MM.1S (cell line): ENCODE results near the gene EPHB1.

Source experiments
- DNase-seq: peaks from one replicate; pipeline ENCODE4 v3.0.0-alpha.2; 2015
- H2AFZ ChIP-seq: fragments of 300-600 bp; sonication (generic); 2 replicates; pipeline ENCODE4 v1.6.0; 2016; ENCODE audit warnings: antibody characterized with exemption, low read length
- H3F3A ChIP-seq: fragments of 300-600 bp; sonication (generic); 2 replicates; pipeline ENCODE4 v1.6.1; 2016; ENCODE audit warnings: mild to moderate bottlenecking, antibody characterized with exemption, low read length, moderate library complexity, mixed read lengths; ENCODE audit not compliant: insufficient read depth
- H3K27ac ChIP-seq: fragments of 300-600 bp; sonication (generic); 2 replicates; pipeline ENCODE4 v1.5.1; 2016; ENCODE audit warnings: mild to moderate bottlenecking, low read length
- H3K27me3 ChIP-seq: fragments of 300-600 bp; sonication (generic); replicated peaks from 2 replicates; pipeline ENCODE4 v1.6.0; 2016; ENCODE audit warnings: low read length; ENCODE audit not compliant: insufficient read depth
- H3K36me3 ChIP-seq: fragments of 300-600 bp; sonication (generic); replicated peaks from 2 replicates; pipeline ENCODE4 v1.6.1; 2016; ENCODE audit warnings: mild to moderate bottlenecking, low read length, mixed read lengths; ENCODE audit not compliant: insufficient read depth
- H3K4me1 ChIP-seq: fragments of 300-600 bp; sonication (generic); 2 replicates; pipeline ENCODE4 v1.6.1; 2016; ENCODE audit warnings: low read length, mixed read lengths
- H3K4me2 ChIP-seq: fragments of 300-600 bp; sonication (generic); 2 replicates; pipeline ENCODE4 v1.6.0; 2016; ENCODE audit warnings: low read depth, low read length
- H3K4me3 ChIP-seq: fragments of 300-600 bp; sonication (generic); 2 replicates; pipeline ENCODE4 v1.5.1; 2016; ENCODE audit warnings: low read length, mixed read lengths
- H3K79me2 ChIP-seq: fragments of 300-600 bp; sonication (generic); 2 replicates; pipeline ENCODE4 v1.6.1; 2016; ENCODE audit warnings: mixed run types, low read length, mixed read lengths
- H3K9ac ChIP-seq: fragments of 300-600 bp; sonication (generic); 2 replicates; pipeline ENCODE4 v1.6.1; 2016; ENCODE audit warnings: low read length, mixed read lengths
- H3K9me2 ChIP-seq: fragments of 300-600 bp; sonication (generic); replicated peaks from 2 replicates; pipeline ENCODE4 v1.6.1; 2016; ENCODE audit warnings: mild to moderate bottlenecking, low read length, mixed read lengths; ENCODE audit not compliant: insufficient read depth
- H3K9me3 ChIP-seq: fragments of 300-600 bp; sonication (generic); replicated peaks from 2 replicates; pipeline ENCODE4 v1.6.1; 2016; ENCODE audit warnings: mild to moderate bottlenecking, low read length, mixed read lengths; ENCODE audit not compliant: insufficient read depth
- H4K20me1 ChIP-seq: fragments of 300-600 bp; sonication (generic); 2 replicates; pipeline ENCODE4 v1.6.1; 2016; ENCODE audit warnings: mild to moderate bottlenecking, low read length, moderate library complexity, mixed read lengths; ENCODE audit not compliant: insufficient read depth
- CTCF ChIP-seq: fragments of 300-600 bp; sonication (generic); IDR thresholded peaks from 2 replicates; pipeline ENCODE4 v1.5.1; 2016; ENCODE audit warnings: antibody characterized with exemption, low read length, mixed read lengths
- EZH2 ChIP-seq: fragments of 300-600 bp; sonication (generic); optimal IDR thresholded peaks from 2 replicates; pipeline ENCODE3; 2017; ENCODE audit warnings: low read depth, mild to moderate bottlenecking, antibody characterized with exemption, low read length, mixed read lengths
- EZH2phosphoT487 ChIP-seq: fragments of 300-600 bp; sonication (generic); IDR thresholded peaks from 2 replicates; pipeline ENCODE4 v1.6.1; 2018; ENCODE audit warnings: antibody characterized with exemption, low read length

Gene EPHB1

DNA sequence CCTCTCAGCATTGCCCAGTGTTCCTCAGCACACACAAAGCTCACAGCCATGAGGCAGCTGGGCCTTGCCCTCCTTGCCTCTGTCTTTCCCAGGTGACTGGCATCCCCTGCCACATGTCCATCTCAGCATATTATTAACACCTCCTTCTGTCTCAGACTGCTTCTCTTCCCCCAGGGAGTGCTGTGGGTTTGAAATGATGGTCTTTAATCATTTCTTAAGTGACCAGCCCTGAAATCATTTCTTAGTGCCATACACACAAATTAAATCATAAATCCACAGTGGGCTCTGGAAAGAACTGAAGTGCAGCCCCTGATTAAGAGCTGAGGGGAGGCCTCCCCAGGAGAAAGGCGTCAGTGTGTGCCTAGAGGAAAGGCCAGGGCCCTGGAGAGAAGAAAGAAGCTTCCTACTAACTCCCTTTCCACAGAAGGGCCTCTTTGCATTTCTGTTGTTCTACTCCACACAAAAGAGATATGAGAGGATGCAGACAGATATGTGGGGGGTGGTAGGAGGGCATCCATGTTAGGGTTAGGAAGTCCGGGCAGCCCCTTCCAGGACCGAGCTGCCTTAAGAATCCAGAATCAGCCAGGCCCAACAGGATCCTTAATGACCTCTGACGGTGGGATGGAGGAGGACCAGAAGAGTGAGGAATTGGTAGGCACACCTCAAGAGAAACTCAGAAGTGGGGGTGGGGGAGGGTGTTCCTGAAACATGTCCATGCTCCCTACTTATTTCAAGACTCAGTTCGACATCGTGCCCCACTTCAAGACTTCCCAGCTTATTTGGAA lies 290.8 kb downstream of the EPHB1 start:
- TF ChIP-seq CTCF (no peak), EZH2 (no peak), EZH2phosphoT487 (no peak)
- Histone ChIP-seq H4K20me1 (no peaks in the 10 kb centered on the region), H3K27ac (no peak overlapping the region), H3K4me1 (no peaks in the 10 kb centered on the region), H3F3A (no peaks in the 10 kb centered on the region), H3K27me3 (no peaks in the 10 kb centered on the region), H3K9me3 (no peaks in the 10 kb centered on the region), H3K9me2 (no peaks in the 10 kb centered on the region), H3K4me3 (no peak overlapping the region), H3K4me2 (no peak overlapping the region), H3K9ac (no peak overlapping the region), H3K36me3 (no peaks in the 10 kb centered on the region), H3K79me2 (no peaks in the 10 kb centered on the region), H2AFZ (no peak overlapping the region)
- DNase-seq = no peak

DNA sequence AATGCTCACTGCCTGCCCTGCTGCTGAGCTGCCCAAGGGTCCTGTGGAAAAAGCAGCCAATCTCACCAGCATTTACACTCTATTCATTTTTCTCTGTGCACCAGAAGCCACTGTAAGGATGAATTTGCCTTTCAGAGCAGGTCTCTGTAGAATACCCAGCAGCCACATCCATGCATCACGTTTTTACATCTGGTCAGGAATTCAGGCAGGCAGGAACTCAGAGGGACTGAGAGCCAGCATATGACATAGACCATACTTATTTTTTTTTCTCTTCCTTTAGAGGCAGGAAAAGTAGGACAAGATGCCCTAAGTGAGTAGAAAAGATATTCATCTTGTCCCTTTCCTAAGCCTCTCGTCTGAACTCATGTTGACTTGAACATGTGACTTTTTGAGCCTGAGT lies 292.7 kb downstream of the EPHB1 start:
- H3K79me2 ChIP-seq = no peaks in the 10 kb centered on the region
- no peaks in the 10 kb centered on the region for H3K36me3 ChIP-seq
- no peak overlapping the region for H2AFZ ChIP-seq
- H3F3A ChIP-seq = no peaks in the 10 kb centered on the region
- no peaks in the 10 kb centered on the region for H3K4me1 ChIP-seq
- no peak overlapping the region for H3K4me2 ChIP-seq
- no peaks in the 10 kb centered on the region for H4K20me1 ChIP-seq
- H3K27me3 ChIP-seq = no peaks in the 10 kb centered on the region
- no peak overlapping the region for H3K4me3 ChIP-seq
- DNase-seq = no peak
- no peaks in the 10 kb centered on the region for H3K9me2 ChIP-seq
- H3K27ac ChIP-seq = no peak overlapping the region
- no peak overlapping the region for H3K9ac ChIP-seq
- H3K9me3 ChIP-seq = no peaks in the 10 kb centered on the region
- TF ChIP-seq EZH2 (no peak), EZH2phosphoT487 (no peak), CTCF (no peak)

DNA sequence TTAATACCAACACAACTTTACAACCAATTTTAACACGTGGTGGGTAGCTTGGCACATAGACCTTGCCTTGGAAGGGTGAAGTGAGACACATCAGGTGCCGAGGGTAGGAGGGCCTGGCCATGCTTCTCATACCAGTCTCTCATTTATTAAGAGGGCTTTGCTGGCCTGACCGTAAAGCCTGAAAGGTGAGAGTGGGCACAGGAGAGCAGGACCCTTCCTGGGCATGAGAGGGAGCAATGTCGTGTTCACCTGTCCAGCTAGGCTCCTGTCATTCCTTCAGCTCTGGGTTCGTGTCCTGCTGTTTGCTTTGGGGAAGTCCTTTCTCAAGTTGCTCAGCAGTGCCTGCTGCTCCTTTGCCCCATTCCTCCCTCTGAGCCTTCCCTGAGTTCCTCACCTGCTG lies 294.4 kb downstream of the EPHB1 start:
- H4K20me1 ChIP-seq = no peaks in the 10 kb centered on the region

More for the DNA sequence above, 294.4 kb downstream of the EPHB1 start:
- no peaks in the 10 kb centered on the region for H3K9me2 ChIP-seq
- no peak for DNase-seq
- TF ChIP-seq EZH2 (no peak), CTCF (no peak), EZH2phosphoT487 (no peak)
- no peaks in the 10 kb centered on the region for H3F3A ChIP-seq
- H3K9me3 ChIP-seq = no peaks in the 10 kb centered on the region
- no peaks in the 10 kb centered on the region for H3K36me3 ChIP-seq
- H3K79me2 ChIP-seq = no peaks in the 10 kb centered on the region
- no peak overlapping the region for H3K4me2 ChIP-seq
- H3K27ac ChIP-seq = no peak overlapping the region
- H3K9ac ChIP-seq = no peak overlapping the region
- no peaks in the 10 kb centered on the region for H3K4me1 ChIP-seq
- H3K4me3 ChIP-seq = no peak overlapping the region
- H2AFZ ChIP-seq = no peak overlapping the region
- no peaks in the 10 kb centered on the region for H3K27me3 ChIP-seq
